Fibroblast of mammary gland (primary cell): ENCODE measurements around the gene DCUN1D3.

Source experiments
- DNase-seq: peaks from one replicate; pipeline ENCODE4 v3.0.0-alpha.2; 2010; ENCODE audit warnings: low read depth
- H3K4me3 ChIP-seq: 2 replicates; pipeline ENCODE4 v1.5.1; 2011; ENCODE audit warnings: low read depth, mild to moderate bottlenecking, low read length, moderate library complexity; ENCODE audit not compliant: control insufficient read depth
- CTCF ChIP-seq: conservative IDR thresholded peaks from 2 replicates; pipeline ENCODE4 v1.5.1; 2011; ENCODE audit warnings: low read depth, low read length, inconsistent platforms; ENCODE audit not compliant: control insufficient read depth, insufficient read depth

DCUN1D3 gene

GRCh38 chr16:20849589-20850390 lies 50.4 kb downstream of the DCUN1D3 start:
- no peak overlapping the region for H3K4me3 ChIP-seq
- TF ChIP-seq CTCF = peak; percentile 100
- DNase-seq = peak; percentile 73

GRCh38 chr16:20847550-20847949 lies 52.6 kb downstream of the DCUN1D3 start:
- no peak for TF ChIP-seq CTCF
- no peak overlapping the region for H3K4me3 ChIP-seq
- DNase-seq = no peak

- DNase-seq = no peak
- no peak for TF ChIP-seq CTCF
- H3K4me3 ChIP-seq = no peak overlapping the region
Observed at GRCh38 chr16:20846551-20846950, 53.6 kb downstream of the DCUN1D3 start.

- no peak for DNase-seq
- no peak for TF ChIP-seq CTCF
- no peak overlapping the region for H3K4me3 ChIP-seq
Observed at GRCh38 chr16:20846030-20846429, 54.1 kb downstream of the DCUN1D3 start.

GRCh38 chr16:20844588-20844987 lies 55.6 kb downstream of the DCUN1D3 start:
- DNase-seq = no peak
- H3K4me3 ChIP-seq = no peak overlapping the region
- no peak for TF ChIP-seq CTCF

- no peak overlapping the region for H3K4me3 ChIP-seq
- DNase-seq = no peak
- TF ChIP-seq CTCF = no peak
Observed at GRCh38 chr16:20844054-20844453, 56.1 kb downstream of the DCUN1D3 start.

- no peak for TF ChIP-seq CTCF
- no peak for DNase-seq
- no peak overlapping the region for H3K4me3 ChIP-seq
Observed at GRCh38 chr16:20839504-20839903, 60.7 kb downstream of the DCUN1D3 start.
